Upper lobe of right lung (tissue), 1 donor: ENCODE data around the gene PLCB4. TPM values are rescaled to one million over a fixed set of nuclear protein-coding genes. Genes with fewer than 3 reads are reported as not detected.

ENCODE experiments used
- ATAC-seq: fragments of 200-7000 bp; cut with Tn5 transposase; one replicate; pipeline ENCODE4 v1.9.1; 2020; ENCODE audit warnings: mild to moderate bottlenecking, moderate library complexity
- DNase-seq: peaks from one replicate; pipeline ENCODE4 v3.0.0-alpha.2; 2020
- H3K27ac ChIP-seq: fragments of 200-600 bp; one replicate; pipeline ENCODE4 v1.8.0; 2022
- H3K27me3 ChIP-seq: fragments of 200-600 bp; one replicate; pipeline ENCODE4 v1.8.0; 2022; ENCODE audit warnings: mild to moderate bottlenecking
- H3K36me3 ChIP-seq: fragments of 200-600 bp; one replicate; pipeline ENCODE4 v1.8.0; 2022
- H3K4me1 ChIP-seq: fragments of 200-600 bp; one replicate; pipeline ENCODE4 v1.8.0; 2022
- H3K4me3 ChIP-seq: fragments of 200-600 bp; one replicate; pipeline ENCODE4 v1.8.0; 2022; ENCODE audit warnings: mild to moderate bottlenecking
- H3K9me3 ChIP-seq: fragments of 200-600 bp; one replicate; pipeline ENCODE4 v1.8.0; 2022
- CTCF ChIP-seq: fragments of 200-600 bp; IDR thresholded peaks from one replicate; pipeline ENCODE4 v1.8.0; 2022; ENCODE audit warnings: antibody characterized with exemption
- intact Hi-C: fragments of 100-400 bp; cut with DNase I; formaldehyde crosslinking; loops from one replicate; pipeline ENCODE4 v1.11.0; 2022
- total RNA-seq: library from RNA; stranded (reverse); fragmentation: NEBNext Ultra II Directional; extraction: Animal tissue kit (Norgen Biotek cat#: 25700); gene quantifications from one replicate; pipeline ENCODE4 v1.2.1, GENCODE V29; 2021
- donor health status: DM: no; HTN: yes; CAD: no; lungs with severe emphysema.

The PLCB4 gene
- total RNA-seq, 1 donor from 2014 or later = 7.9 TPM

GRCh38 chr20:9359561-9360308, 290.8 kb downstream of the PLCB4 start:
- Histone ChIP-seq H3K4me1 (no peaks in the 10 kb centered on the region), H3K27ac (no peak overlapping the region), H3K9me3 (no peaks in the 10 kb centered on the region), H3K27me3 (no peaks in the 10 kb centered on the region), H3K36me3 (no peaks in the 10 kb centered on the region), H3K4me3 (no peak overlapping the region)
- ATAC-seq (peak; percentile 58), DNase-seq (no peak)
- intact Hi-C loops = loop anchor here (10.0 kb wide), 2 partner anchors 505 to 585 kb away; no protein-coding TSS in a partner anchor
- peak; percentile 51 for TF ChIP-seq CTCF

- Histone ChIP-seq H3K36me3 (no peaks in the 10 kb centered on the region), H3K27me3 (no peaks in the 10 kb centered on the region), H3K4me3 (no peak overlapping the region), H3K4me1 (no peaks in the 10 kb centered on the region), H3K27ac (no peak overlapping the region), H3K9me3 (no peaks in the 10 kb centered on the region)
- ATAC-seq (no peak), DNase-seq (no peak)
- no peak for TF ChIP-seq CTCF
- intact Hi-C loops = loop anchor here (10.0 kb wide), 2 partner anchors 506 to 586 kb away; no protein-coding TSS in a partner anchor
Observed at GRCh38 chr20:9360431-9360830, 291.5 kb downstream of the PLCB4 start.

- Histone ChIP-seq H3K27ac (no peak overlapping the region), H3K4me3 (no peak overlapping the region), H3K9me3 (no peaks in the 10 kb centered on the region), H3K4me1 (no peaks in the 10 kb centered on the region), H3K36me3 (no peaks in the 10 kb centered on the region), H3K27me3 (no peaks in the 10 kb centered on the region)
- no peak for ATAC-seq
- no peak for TF ChIP-seq CTCF
- intact Hi-C loops = loop anchor here (10.0 kb wide), 2 partner anchors 509 to 589 kb away; no protein-coding TSS in a partner anchor
- DNase-seq = no peak
Observed at GRCh38 chr20:9363673-9364072, 294.8 kb downstream of the PLCB4 start.

- H3K4me1 ChIP-seq = no peaks in the 10 kb centered on the region
- intact Hi-C loops = loop anchor here (10.0 kb wide), 2 partner anchors 513 to 593 kb away; no protein-coding TSS in a partner anchor
- H3K4me3 ChIP-seq = no peak overlapping the region
- no peak overlapping the region for H3K27ac ChIP-seq
- no peak for TF ChIP-seq CTCF
- no peaks in the 10 kb centered on the region for H3K27me3 ChIP-seq
- H3K36me3 ChIP-seq = no peaks in the 10 kb centered on the region
- ATAC-seq (no peak), DNase-seq (no peak)
- H3K9me3 ChIP-seq = no peaks in the 10 kb centered on the region
Observed at GRCh38 chr20:9367328-9367727, 298.4 kb downstream of the PLCB4 start.

- Histone ChIP-seq H3K27ac (no peak overlapping the region), H3K4me3 (no peak overlapping the region), H3K4me1 (no peaks in the 10 kb centered on the region), H3K9me3 (no peaks in the 10 kb centered on the region), H3K36me3 (no peaks in the 10 kb centered on the region), H3K27me3 (no peaks in the 10 kb centered on the region)
- intact Hi-C loops = loop anchor here (10.0 kb wide), 2 partner anchors 513 to 593 kb away; no protein-coding TSS in a partner anchor
- no peak for TF ChIP-seq CTCF
- ATAC-seq = no peak
- no peak for DNase-seq
Observed at GRCh38 chr20:9367746-9368145, 298.9 kb downstream of the PLCB4 start.
